Astrocyte (in vitro differentiated cells and primary cell): ENCODE data around the gene PRKAG2. TPM values are rescaled to one million over a fixed set of nuclear protein-coding genes. Genes with fewer than 3 reads are reported as not detected.

Experiments
- DNase-seq: peaks from one replicate; pipeline ENCODE4 v3.0.0-alpha.2; 2010; ENCODE audit warnings: low read depth
- FAIRE-seq: peaks from 2 replicates; lab custom pipeline; 2011; peaks lifted over from hg19 to GRCh38; lab: Jason Lieb, UNC
- H2AFZ ChIP-seq: 2 replicates; pipeline ENCODE4 v1.6.0; 2012; ENCODE audit warnings: low read depth, low read length, inconsistent platforms
- H3K27ac ChIP-seq: 2 replicates; pipeline ENCODE4 v1.5.1; 2011; ENCODE audit warnings: low read depth, low read length, inconsistent platforms
- H3K27me3 ChIP-seq: 2 replicates; pipeline ENCODE4 v1.6.0; 2011; ENCODE audit warnings: low read length, inconsistent platforms; ENCODE audit not compliant: insufficient read depth
- H3K36me3 ChIP-seq: 2 replicates; pipeline ENCODE4 v1.5.1; 2011; ENCODE audit warnings: low read length, inconsistent platforms; ENCODE audit not compliant: insufficient read depth
- H3K4me1 ChIP-seq: 2 replicates; pipeline ENCODE4 v1.5.1; 2011; ENCODE audit warnings: low read length, inconsistent platforms; ENCODE audit not compliant: insufficient read depth
- H3K4me2 ChIP-seq: 2 replicates; pipeline ENCODE4 v1.6.0; 2012; ENCODE audit warnings: low read length, inconsistent platforms
- H3K4me3 ChIP-seq: 2 replicates; pipeline ENCODE4 v1.5.1; 2011; ENCODE audit warnings: low read depth, mild to moderate bottlenecking, low read length, inconsistent platforms; ENCODE audit not compliant: insufficient read depth
- H3K79me2 ChIP-seq: 2 replicates; pipeline ENCODE4 v1.6.0; 2012; ENCODE audit warnings: mild to moderate bottlenecking, low read length, inconsistent platforms; ENCODE audit not compliant: insufficient read depth
- H3K9ac ChIP-seq: 2 replicates; pipeline ENCODE4 v1.6.0; 2012; ENCODE audit warnings: mild to moderate bottlenecking, low read length, inconsistent platforms
- H3K9me3 ChIP-seq: 2 replicates; pipeline ENCODE4 v1.5.1; 2012; ENCODE audit warnings: low read depth, mild to moderate bottlenecking, low read length, inconsistent platforms; ENCODE audit not compliant: insufficient read depth
- H4K20me1 ChIP-seq: 2 replicates; pipeline ENCODE4 v1.6.0; 2012; ENCODE audit warnings: low read length, inconsistent platforms; ENCODE audit not compliant: insufficient read depth
- H3K27ac Mint-ChIP-seq: one replicate; pipeline ENCODE4 v1.8.0; 2021; ENCODE audit warnings: mild to moderate bottlenecking, mixed read lengths; ENCODE audit not compliant: unreplicated experiment
- H3K27me3 Mint-ChIP-seq: one replicate; pipeline ENCODE4 v1.8.0; 2021; ENCODE audit warnings: low read depth, mixed read lengths; ENCODE audit not compliant: unreplicated experiment
- H3K36me3 Mint-ChIP-seq: one replicate; pipeline ENCODE4 v1.8.0; 2021; ENCODE audit warnings: low read depth, mixed read lengths; ENCODE audit not compliant: unreplicated experiment
- H3K4me1 Mint-ChIP-seq: one replicate; pipeline ENCODE4 v1.8.0; 2021; ENCODE audit warnings: low read depth, mixed read lengths; ENCODE audit not compliant: unreplicated experiment
- H3K4me3 Mint-ChIP-seq: one replicate; pipeline ENCODE4 v1.8.0; 2021; ENCODE audit warnings: mild to moderate bottlenecking, moderate library complexity, mixed read lengths; ENCODE audit not compliant: unreplicated experiment
- H3K9me3 Mint-ChIP-seq: one replicate; pipeline ENCODE4 v1.8.0; 2021; ENCODE audit warnings: mild to moderate bottlenecking, mixed read lengths; ENCODE audit not compliant: unreplicated experiment
- EZH2 ChIP-seq: IDR thresholded peaks from 2 replicates; pipeline ENCODE4 v1.6.1; 2012; ENCODE audit warnings: mild to moderate bottlenecking, low read length, inconsistent platforms; ENCODE audit not compliant: insufficient read depth
- total RNA-seq: library from RNA; stranded (reverse); gene quantifications from 2 replicates; pipeline ENCODE4 v1.2.1, GENCODE V29; 2021
- TF ChIP-seq, protein P1 (sequence below): IDR thresholded peaks from 2 replicates; pipeline ENCODE4 v1.5.1; 2011; ENCODE audit warnings: low read depth, mild to moderate bottlenecking, inconsistent platforms, low read length, moderate library complexity; ENCODE audit not compliant: insufficient read depth

PRKAG2 gene
- total RNA-seq, 1 donor from 2014 or later = 40.7 TPM

DNA sequence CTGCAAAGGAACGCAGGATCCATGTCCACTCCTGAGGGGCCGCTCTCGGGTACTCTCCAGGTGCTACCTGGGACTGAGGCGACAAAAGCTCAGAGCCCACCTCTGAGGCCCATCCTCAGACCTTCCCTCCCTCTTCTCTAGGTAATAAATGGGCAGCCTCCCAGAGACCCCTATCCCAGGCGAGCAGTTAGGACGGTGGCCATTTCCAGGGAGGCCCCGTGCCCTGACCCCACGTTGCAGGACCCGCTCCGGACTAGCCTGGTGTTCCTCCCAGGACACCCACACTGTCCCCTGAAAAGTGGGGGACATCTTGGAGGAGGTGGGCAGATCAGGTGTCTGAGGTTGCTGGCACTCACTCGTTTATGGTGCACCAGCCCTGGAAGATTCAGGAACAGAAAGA lies 44.3 kb downstream of the PRKAG2 start:
- Histone ChIP-seq H3K79me2 (no peaks in the 10 kb centered on the region), H2AFZ (no peak overlapping the region), H3K27ac (no peak overlapping the region), H4K20me1 (no peaks in the 10 kb centered on the region), H3K4me2 (no peak overlapping the region), H3K9me3 (no peaks in the 10 kb centered on the region), H3K27me3 (peaks cover 16% of the 10 kb centered on the region), H3K9ac (no peak overlapping the region), H3K4me1 (no peaks in the 10 kb centered on the region), H3K4me3 (no peak overlapping the region), H3K36me3 (no peaks in the 10 kb centered on the region)
- Mint-ChIP-seq H3K36me3 (no peaks in the 10 kb centered on the region), H3K27ac (no peak overlapping the region), H3K9me3 (peaks cover 2% of the 10 kb centered on the region), H3K4me1 (peaks cover 4% of the 10 kb centered on the region), H3K4me3 (no peak overlapping the region), H3K27me3 (peaks cover 43% of the 10 kb centered on the region)
- no peak for TF ChIP-seq EZH2
- TF ChIP-seq, protein P1, sequence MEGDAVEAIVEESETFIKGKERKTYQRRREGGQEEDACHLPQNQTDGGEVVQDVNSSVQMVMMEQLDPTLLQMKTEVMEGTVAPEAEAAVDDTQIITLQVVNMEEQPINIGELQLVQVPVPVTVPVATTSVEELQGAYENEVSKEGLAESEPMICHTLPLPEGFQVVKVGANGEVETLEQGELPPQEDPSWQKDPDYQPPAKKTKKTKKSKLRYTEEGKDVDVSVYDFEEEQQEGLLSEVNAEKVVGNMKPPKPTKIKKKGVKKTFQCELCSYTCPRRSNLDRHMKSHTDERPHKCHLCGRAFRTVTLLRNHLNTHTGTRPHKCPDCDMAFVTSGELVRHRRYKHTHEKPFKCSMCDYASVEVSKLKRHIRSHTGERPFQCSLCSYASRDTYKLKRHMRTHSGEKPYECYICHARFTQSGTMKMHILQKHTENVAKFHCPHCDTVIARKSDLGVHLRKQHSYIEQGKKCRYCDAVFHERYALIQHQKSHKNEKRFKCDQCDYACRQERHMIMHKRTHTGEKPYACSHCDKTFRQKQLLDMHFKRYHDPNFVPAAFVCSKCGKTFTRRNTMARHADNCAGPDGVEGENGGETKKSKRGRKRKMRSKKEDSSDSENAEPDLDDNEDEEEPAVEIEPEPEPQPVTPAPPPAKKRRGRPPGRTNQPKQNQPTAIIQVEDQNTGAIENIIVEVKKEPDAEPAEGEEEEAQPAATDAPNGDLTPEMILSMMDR = no peak
- FAIRE-seq = no peak
- DNase-seq = no peak

DNA sequence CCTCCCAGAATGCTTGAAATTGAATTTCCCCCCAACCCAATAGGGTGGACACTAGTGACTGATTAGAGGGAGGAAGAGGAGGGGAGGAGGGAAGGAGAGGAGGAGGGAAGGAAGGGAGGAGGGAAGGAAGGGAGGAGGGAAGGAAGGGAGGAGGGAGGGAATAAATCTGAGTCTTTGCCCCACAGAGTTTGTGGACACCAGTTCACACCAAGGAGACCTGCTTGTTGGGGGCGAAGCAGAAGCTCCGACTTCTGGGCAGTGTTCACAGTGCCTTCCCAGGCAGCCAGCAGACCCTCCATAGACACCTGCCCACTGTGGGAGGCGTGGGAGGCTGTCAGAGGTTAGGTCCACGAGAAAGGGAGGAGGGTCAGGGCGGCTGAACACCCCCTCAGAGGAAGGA lies 44.8 kb downstream of the PRKAG2 start:
- Histone ChIP-seq H3K9me3 (no peaks in the 10 kb centered on the region), H3K9ac (no peak overlapping the region), H2AFZ (no peak overlapping the region), H4K20me1 (no peaks in the 10 kb centered on the region), H3K4me1 (no peaks in the 10 kb centered on the region), H3K36me3 (no peaks in the 10 kb centered on the region), H3K4me2 (no peak overlapping the region), H3K27ac (no peak overlapping the region), H3K79me2 (no peaks in the 10 kb centered on the region), H3K27me3 (peaks cover 16% of the 10 kb centered on the region), H3K4me3 (no peak overlapping the region)
- Mint-ChIP-seq H3K27me3 (peaks cover 44% of the 10 kb centered on the region), H3K9me3 (peaks cover 2% of the 10 kb centered on the region), H3K4me1 (peaks cover under 1% of the 10 kb centered on the region), H3K36me3 (no peaks in the 10 kb centered on the region), H3K4me3 (no peak overlapping the region), H3K27ac (no peak overlapping the region)
- TF ChIP-seq, protein P1 = no peak
- no peak for TF ChIP-seq EZH2
- no peak for FAIRE-seq
- DNase-seq = no peak

DNA sequence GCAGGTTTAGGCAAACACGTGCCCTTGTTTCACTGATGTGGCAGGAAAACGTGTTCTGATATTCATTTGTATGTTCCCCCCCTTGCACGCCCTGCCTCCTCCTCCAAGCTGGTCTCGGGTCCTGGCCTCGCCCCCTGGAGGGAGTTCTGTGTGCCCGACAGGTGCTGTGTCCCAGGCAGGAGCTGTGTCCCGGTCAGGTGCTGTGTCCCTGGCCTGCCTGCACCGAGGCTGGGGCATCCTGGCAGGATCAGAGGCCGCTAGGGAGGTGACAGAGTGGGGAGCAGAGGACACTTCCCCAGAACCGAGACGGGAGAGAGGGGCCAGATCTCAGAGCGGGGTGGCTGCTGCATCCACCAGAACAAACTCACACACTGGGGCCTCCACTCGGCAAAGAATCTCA lies 45.3 kb downstream of the PRKAG2 start:
- Mint-ChIP-seq H3K9me3 (peaks cover 2% of the 10 kb centered on the region), H3K4me3 (no peak overlapping the region), H3K36me3 (no peaks in the 10 kb centered on the region), H3K27ac (no peak overlapping the region), H3K27me3 (peaks cover 46% of the 10 kb centered on the region), H3K4me1 (no peaks in the 10 kb centered on the region)
- Histone ChIP-seq H3K9ac (no peak overlapping the region), H3K36me3 (no peaks in the 10 kb centered on the region), H3K4me1 (no peaks in the 10 kb centered on the region), H3K9me3 (no peaks in the 10 kb centered on the region), H3K27me3 (peaks cover 16% of the 10 kb centered on the region), H3K79me2 (no peaks in the 10 kb centered on the region), H2AFZ (no peak overlapping the region), H3K27ac (no peak overlapping the region), H4K20me1 (no peaks in the 10 kb centered on the region), H3K4me3 (no peak overlapping the region), H3K4me2 (no peak overlapping the region)
- DNase-seq = no peak
- TF ChIP-seq EZH2 = no peak
- TF ChIP-seq, protein P1 = no peak
- FAIRE-seq = no peak
